T1000 (cell line): ENCODE measurements around the gene C1orf52.
A peak's percentile ranks its signal among the peaks of the same experiment; 100 is the strongest.
"Not testable (repeated sequence)": the region's sequence is repeated elsewhere in the genome, so short reads cannot be mapped to it uniquely, and the experiment has no call there.

Experiments
- DNase-seq: peaks from one replicate; lab custom pipeline; 2025; ENCODE audit warnings: mixed read lengths; lab: John Stamatoyannopoulos, UW

Gene C1orf52

DNA sequence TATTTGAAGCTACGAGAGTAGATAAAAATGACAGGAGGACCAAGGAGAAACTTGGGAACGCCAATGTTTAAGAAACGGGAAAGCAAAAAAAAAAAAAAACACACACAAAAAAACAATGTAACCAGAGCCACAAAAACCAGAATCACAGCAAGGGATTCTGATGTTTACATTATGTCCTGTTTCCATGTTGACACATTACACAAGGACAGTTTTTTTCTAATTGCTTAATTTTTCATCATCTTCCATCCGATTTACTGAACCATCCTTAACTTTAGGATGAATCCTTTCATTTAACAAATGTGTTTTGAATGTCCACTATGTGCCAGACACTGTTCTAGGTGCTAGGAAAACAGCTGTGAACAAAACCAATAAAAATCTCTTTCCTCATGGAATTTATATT, 18.3 kb upstream of the C1orf52 start:
- DNase-seq: no peak

GRCh38 chr1:85276978-85277639, 17.6 kb upstream of the C1orf52 start:
- DNase-seq: no peak

- DNase-seq: peak; percentile 97
These were observed 16.9 kb upstream of the C1orf52 start, which contains the start of gene BCL10 for GRCh38 chr1:85276215-85276977. Gene BCL10, minus strand, starts transcription at chr1:85276632. Its CDS starts 280 bp downstream, at chr1:85276352.

DNA sequence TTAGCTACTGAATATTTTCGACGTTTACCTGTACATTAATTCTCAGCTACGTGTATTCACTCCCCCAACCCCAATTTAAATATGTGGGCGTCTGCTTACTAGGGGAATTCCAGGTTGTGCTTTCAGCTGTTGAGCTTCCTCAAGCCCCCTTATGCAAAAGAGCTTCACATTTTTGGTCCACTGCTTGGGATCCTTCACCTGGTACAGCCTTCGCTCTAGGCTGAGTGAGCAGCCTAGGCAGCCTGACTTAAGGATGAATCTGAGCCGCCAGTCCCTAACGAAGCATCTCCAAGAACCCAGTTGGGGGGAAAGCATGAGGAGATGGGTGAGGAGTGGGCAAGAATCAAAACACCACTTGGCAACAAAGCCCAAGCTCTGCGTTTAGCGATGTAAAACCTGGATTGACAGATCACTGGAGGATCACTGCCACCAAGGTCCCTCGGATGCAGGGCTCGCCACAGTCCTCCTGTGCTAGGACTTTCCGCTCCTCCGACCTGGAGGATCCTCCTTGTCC, 16.3 kb upstream of the C1orf52 start:
- DNase-seq: no peak

- DNase-seq: no peak
These were observed 15.5 kb upstream of the C1orf52 start for GRCh38 chr1:85274969-85275453.

GRCh38 chr1:85273397-85273796, 13.9 kb upstream of the C1orf52 start:
- DNase-seq: no peak

DNA sequence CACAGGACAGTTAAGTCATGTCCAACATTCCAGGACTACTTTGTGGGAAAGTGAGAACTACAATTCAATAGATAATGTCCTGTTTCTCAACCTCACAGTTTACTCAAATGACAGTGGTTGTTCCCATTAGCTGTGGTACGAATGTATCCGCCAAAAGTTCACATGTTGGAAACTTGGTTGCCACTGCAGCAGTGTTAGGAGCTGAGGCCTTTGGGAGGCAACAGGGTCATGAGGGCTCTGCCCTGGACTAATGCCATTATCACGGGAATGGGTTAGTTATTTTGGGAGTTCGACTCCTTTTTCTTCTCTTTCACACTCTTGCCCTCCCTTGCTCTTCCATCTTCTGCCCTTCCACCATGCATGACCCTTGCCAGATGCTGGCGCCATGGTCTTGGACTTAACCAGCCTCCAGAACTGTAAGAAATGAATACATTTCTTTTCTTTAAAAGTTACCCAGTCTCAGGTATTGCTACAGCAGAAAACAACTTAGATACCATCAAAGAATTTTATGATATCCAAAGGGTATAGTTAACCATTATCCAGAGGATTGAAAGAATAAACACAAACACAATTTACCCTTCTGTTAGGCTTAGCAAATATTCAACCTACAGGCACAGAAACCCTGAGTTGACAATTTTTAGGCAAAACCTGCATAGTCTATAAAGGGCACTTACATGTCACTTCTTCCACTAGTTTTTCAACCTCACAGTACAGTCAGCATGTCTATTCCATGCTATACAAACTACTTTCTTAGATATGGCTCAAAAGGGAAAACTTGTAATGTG, 9.5 kb upstream of the C1orf52 start:
- no peak for DNase-seq

GRCh38 chr1:85267313-85267712, 7.9 kb upstream of the C1orf52 start:
- DNase-seq: no peak

- DNase-seq: no peak
These were observed 4.7 kb upstream of the C1orf52 start for GRCh38 chr1:85264150-85264549.

DNA sequence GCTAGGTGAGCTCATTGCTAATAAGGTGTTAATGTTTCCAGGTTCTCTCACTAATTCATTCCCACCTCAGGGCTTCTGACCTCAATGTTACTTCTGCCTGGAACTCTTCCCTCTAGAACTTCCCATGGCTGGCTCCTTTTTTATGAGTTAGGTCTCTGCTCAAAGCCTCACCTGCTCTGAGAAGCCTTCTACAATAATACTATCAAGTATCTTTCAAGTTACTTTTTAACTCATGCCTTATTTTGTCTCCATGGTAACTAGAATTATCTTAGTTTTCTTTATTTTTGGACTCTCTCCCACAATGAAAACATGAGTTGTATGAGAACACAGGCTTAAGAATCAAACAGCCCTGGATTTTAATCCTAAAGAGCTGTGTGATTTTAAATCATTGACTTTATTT, 3.5 kb upstream of the C1orf52 start:
- no peak for DNase-seq

DNA sequence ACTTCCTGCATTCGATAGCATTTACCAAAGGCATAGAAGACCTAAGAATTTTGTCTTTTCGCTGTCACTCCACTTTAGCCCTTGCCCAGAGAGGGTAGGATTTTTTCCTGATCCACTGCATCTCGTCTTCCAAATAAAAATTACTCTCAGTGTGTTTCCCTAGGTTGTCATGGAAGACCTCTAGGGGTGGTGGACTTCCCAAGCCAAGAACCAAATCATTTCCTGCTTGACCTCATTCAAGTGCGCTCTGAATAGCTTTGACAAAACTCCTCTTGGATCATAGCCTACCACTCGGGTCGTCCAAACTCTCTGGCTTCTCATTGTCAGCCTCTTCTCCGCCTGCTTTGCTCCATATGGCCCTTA, 431 bp upstream of the C1orf52 start:
- no peak for DNase-seq

GRCh38 chr1:85258536-85259117, 835 bp downstream of the C1orf52 start:
- DNase-seq: no peak

DNA sequence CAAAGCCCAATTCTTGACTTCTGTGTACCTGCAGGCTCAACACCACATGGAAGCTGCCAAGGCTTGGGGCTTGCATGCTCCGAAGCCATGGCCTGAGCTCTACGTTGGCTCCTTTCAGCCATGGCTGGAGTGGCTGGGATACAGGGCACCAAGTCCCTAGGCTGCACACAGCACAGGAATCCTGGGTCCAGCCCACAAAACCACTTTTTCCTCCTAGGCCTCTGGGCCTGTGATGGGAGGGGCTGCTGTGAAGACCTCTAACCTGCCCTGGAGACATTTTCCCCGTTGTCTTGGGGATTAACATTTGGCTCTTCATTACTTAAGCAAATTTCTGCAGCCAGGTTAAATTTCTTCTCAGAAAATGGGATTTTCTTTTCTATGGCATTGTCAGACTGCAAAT, 10.4 kb downstream of the C1orf52 start:
- not testable (repeated sequence) for DNase-seq

DNA sequence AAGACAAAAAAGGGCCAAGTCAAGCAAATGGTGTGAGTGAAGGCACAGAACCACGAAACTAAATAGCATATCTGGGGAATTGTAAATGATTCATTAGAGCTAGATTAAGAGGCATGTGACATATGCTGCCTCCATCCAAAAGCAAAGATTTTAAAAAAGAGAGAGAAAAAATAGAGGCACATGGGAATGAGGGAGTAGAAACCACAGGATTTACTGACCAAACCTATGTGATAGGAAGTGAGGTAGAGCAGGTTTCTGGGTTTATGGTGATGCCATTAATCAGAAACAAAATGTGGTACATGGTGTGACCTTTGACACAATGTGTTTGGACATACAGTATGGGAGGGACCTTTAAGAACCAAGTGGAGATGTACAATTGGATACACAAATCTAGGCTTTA, 13.6 kb downstream of the C1orf52 start:
- no peak for DNase-seq

DNA sequence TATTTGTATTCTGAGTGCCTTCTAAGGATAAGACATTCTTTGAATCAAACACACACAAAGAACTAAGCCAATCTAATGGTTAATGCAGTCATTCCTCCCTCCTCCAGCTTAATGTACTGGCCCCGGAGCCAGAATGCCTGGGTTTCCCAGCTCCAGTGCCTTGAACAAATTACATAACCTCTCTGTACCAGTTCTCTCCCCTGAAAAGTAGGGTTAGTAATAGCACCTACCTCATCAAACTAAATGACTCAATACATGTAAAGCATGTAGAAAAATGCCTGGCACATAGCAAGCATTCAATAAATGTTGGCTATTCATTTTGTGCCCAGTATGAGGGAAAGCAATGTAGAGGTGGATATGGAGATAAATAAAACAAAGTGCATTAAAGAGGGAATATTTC, 14.0 kb downstream of the C1orf52 start:
- no peak for DNase-seq

DNA sequence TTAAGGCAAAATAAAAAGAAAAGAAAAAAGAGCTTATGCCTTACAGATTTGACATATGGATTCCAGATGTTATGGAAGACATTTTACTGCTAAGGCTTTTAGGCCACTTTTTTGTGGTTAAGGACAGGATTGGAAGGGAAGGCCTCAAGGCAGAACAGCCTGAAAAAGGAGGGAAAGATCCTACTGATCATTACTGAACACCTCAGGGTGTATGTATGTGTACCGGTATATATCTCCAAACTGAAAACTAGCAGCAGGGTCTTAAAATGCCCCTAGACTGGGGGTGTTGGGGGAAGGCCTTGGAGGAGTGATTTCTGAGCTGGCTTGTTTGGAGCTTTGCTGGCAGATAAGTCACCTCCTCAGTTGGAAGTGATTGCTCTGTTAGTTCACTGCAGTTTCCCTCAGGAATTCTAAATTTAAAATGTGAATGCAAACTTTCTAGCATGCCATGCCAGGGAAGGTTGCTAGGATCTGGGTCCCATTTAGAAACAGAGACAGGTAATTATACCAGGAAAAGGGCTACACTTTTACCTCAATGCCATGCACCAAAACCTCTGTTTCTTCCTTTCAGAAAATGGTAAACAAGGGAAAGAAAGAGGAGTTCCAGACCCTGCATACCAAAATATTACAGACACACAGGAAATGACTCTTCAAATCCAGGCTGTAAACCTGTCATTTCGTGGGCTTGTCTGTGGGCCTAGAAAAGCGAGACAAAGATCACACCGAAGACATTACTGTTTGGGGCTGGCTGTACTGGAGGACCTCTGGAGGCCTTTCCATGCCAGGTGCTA, 15.0 kb downstream of the C1orf52 start:
- no peak for DNase-seq

DNA sequence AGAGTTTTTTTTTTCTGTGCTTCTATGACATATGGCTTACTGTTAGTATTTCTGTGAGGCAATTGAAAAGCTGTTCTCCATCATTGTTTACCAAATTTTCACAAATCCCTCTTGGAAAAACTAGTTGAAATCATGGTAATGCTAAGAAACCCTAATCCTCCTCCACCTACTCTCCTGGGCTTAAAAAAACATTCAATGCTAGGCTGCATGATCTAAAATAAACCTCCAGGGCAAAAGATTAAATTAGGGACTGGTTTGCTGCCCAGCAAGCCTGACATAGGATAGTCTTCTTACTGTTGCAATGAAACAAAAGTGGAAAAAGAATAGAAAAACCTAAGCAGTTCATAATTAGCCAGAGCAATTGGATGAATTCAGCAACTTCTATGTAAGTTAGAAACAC, 16.1 kb downstream of the C1orf52 start:
- no peak for DNase-seq

- DNase-seq: no peak
These were observed 18.8 kb downstream of the C1orf52 start for GRCh38 chr1:85240643-85241042.

DNA sequence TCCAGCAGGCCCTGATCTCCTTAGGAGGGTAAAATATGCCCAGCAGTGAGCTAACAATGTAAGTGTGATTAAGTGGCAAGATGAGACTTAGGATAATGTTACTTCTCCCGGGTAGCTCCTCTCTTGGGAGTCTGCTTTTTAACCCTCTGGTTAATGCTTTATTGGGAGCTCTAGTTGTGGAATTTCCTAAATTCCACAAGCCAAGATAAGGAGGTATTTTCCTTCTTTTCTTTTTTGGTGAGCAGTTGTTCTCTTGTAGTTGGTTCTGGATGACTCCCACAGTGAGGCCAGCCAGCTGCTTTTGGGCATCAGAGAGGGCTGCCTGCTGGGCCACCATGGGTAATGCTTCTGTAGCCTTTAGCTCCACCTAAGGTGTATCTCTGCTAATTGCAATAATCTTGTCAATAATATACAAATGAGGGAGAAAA, 19.3 kb downstream of the C1orf52 start:
- no peak for DNase-seq

- no peak for DNase-seq
These were observed 21.8 kb downstream of the C1orf52 start for GRCh38 chr1:85237613-85238012.

DNA sequence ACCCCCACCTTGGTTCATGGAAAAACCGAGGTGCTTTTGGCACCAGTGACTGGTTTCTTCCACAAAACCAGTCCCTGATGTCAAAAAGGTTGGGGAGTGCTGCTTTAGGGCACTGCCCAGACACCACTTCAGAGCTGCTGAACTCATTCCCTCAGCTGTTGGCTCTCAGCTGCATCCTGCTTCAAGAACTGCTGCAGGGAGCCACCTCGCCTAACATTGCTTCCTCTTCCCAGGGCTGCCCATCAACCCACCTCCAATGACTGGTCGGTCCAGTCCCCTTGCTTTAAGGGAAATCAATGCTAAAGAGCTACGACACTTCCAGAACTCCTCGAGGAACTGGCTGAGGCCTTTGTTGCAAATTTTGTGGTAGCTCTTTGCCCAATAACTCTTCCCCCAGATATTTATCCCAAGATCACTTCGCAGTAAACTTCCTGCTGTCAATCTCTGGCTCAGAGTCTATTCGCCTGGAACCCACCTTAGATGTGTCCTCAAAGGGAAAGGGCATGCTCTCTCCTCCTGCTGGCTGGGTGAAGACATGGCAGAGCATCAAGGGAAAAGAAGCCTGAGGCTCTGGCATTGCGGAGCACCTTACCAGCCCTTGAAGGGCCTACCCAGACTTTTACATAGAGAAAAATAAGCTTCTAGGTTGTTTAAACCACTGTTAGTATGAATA, 29.0 kb downstream of the C1orf52 start:
- DNase-seq: no peak
